A549 (cell line): Measurements from ENCODE around the gene UNC5B.

Experiments
- CTCF ChIP-seq: fragments of >200 bp; sonication (Bioruptor Twin); formaldehyde crosslinking; IDR thresholded peaks from 3 replicates; pipeline ENCODE4 v1.5.1; 2016
- EHMT2 ChIP-seq: fragments of 200-600 bp; sonication (generic); IDR thresholded peaks from 2 replicates; pipeline ENCODE4 v1.6.1; 2016; ENCODE audit warnings: antibody characterized with exemption, low read depth, mild to moderate bottlenecking, moderate library complexity
- HOXA7 ChIP-seq: fragments of 250-450 bp; sonication (Bioruptor Pico); IDR thresholded peaks from 2 replicates; pipeline ENCODE4 v1.5.0; 2020; ENCODE audit warnings: mild to moderate bottlenecking, moderate library complexity
- MAZ ChIP-seq: fragments of 150-350 bp; IDR thresholded peaks from 2 replicates; pipeline ENCODE4 v1.6.1; 2014; ENCODE audit warnings: antibody characterized with exemption, low read depth, low read length, borderline replicate concordance
- POLR2A ChIP-seq: IDR thresholded peaks from 2 replicates; pipeline ENCODE4 v1.6.1; 2012; ENCODE audit warnings: mild to moderate bottlenecking, low read length
- SMC3 ChIP-seq: fragments of >200 bp; sonication (Bioruptor Twin); formaldehyde crosslinking; IDR thresholded peaks from 3 replicates; pipeline ENCODE4 v1.6.1; 2018; ENCODE audit warnings: inconsistent platforms
- ZNF302 ChIP-seq: fragments of 250-450 bp; sonication (Bioruptor Pico); IDR thresholded peaks from 2 replicates; pipeline ENCODE4 v1.9.0; 2021; ENCODE audit warnings: inconsistent platforms, mild to moderate bottlenecking, moderate library complexity
- ZSCAN20 ChIP-seq: fragments of 250-450 bp; sonication (Bioruptor Pico); IDR thresholded peaks from 2 replicates; pipeline ENCODE4 v1.8.0; 2022; ENCODE audit warnings: mild to moderate bottlenecking, moderate library complexity

- no peak for TF ChIP-seq CTCF
- TF ChIP-seq ZSCAN20 (CRISPR knock-in tag), result no peak
- no peak for TF ChIP-seq SMC3
- TF ChIP-seq MAZ, result no peak
- TF ChIP-seq POLR2A, result no peak
- no peak for TF ChIP-seq ZNF302 (CRISPR knock-in tag)
- TF ChIP-seq EHMT2, result no peak
- TF ChIP-seq HOXA7 (CRISPR knock-in tag), result no peak
These were observed 11.1 kb downstream of the UNC5B start for GRCh38 chr10:71223347-71224058.
